HepG2 (cell line): Measurements from ENCODE around the gene TSPAN31. TPM values are rescaled to one million over a fixed set of nuclear protein-coding genes. Genes with fewer than 3 reads are reported as not detected.

Experiments used
- ATAC-seq: fragments of 200-7000 bp; cut with Tn5 transposase; 3 replicates; pipeline ENCODE4 v1.9.1; 2020; ENCODE audit warnings: mild to moderate bottlenecking, moderate library complexity
- BruUV-seq: library from RNA; stranded (reverse); fragments of 400-500 nt; replicated peaks from 2 replicates; lab custom pipeline; 2021; lab: Mats Ljungman, UMichigan
- CTCF ChIA-PET: fragments of 300-600 bp; formaldehyde crosslinking; extraction: SDS; loops from one replicate; lab custom pipeline; 2021; ENCODE audit warnings: low total read pairs, inconsistent platforms, low intra/inter-chr PET ratio; lab: Yijun Ruan, JAX
- POLR2A ChIA-PET: fragments of 350-600 bp; sonication (Branson Sonifier 250); formaldehyde crosslinking; loops from one replicate; lab custom pipeline; 2020; ENCODE audit warnings: antibody characterized with exemption, inconsistent platforms; lab: Yijun Ruan, JAX
- DNase-seq: peaks from one replicate; pipeline ENCODE4 v3.0.0-alpha.2; 2015; ENCODE audit warnings: low spot score
- FAIRE-seq: peaks from 3 replicates; lab custom pipeline; 2011; peaks lifted over from hg19 to GRCh38; lab: Jason Lieb, UNC
- H2AFZ ChIP-seq: one replicate; pipeline ENCODE4 v1.6.1; 2011; ENCODE audit warnings: low read length, inconsistent platforms
- H3K27ac ChIP-seq: fragments of 300-600 bp; 3 replicates; pipeline ENCODE4 v1.8.0; 2011; ENCODE audit warnings: mixed run types, mild to moderate bottlenecking, mixed read lengths, low read length, inconsistent platforms; ENCODE audit not compliant: insufficient read depth; ENCODE audit errors: extremely low read length
- H3K27me3 ChIP-seq, 2 experiments: fragments of 200-600 bp in 1 of 2; 2 replicates in 1 of 2; 3 replicates in 1 of 2; pipeline versions ENCODE4 v1.6.0 to v1.8.0; 2011; ENCODE audit warnings: low read length in 2 of 2, mild to moderate bottlenecking in 2 of 2, moderate library complexity in 2 of 2, inconsistent platforms in 1 of 2; ENCODE audit not compliant: insufficient read depth in 2 of 2, control insufficient read depth in 1 of 2
- H3K36me3 ChIP-seq, 2 experiments: fragments of 200-600 bp in 1 of 2; replicated peaks in 1 of 2; 2 replicates in 1 of 2; 3 replicates in 1 of 2; pipeline versions ENCODE4 v1.5.1 to v1.8.0; 2011; ENCODE audit warnings: low read length in 2 of 2, inconsistent platforms in 1 of 2; ENCODE audit not compliant: insufficient read depth in 2 of 2, control insufficient read depth in 1 of 2
- H3K4me1 ChIP-seq: 2 replicates; pipeline ENCODE4 v1.5.1; 2012; ENCODE audit warnings: low read length, inconsistent platforms; ENCODE audit not compliant: insufficient read depth
- H3K4me2 ChIP-seq: 2 replicates; pipeline ENCODE4 v1.6.0; 2011; ENCODE audit warnings: low read depth, low read length, inconsistent platforms
- H3K4me3 ChIP-seq, 3 experiments: fragments of 200-600 bp in 1 of 3; sonication (generic), shearing (Covaris generic) in 1 of 3; replicated peaks in 1 of 3; 2 replicates each; pipeline ENCODE4 v1.5.1; 2011 to 2016; ENCODE audit warnings: low read length in 3 of 3, inconsistent platforms in 2 of 3, low read depth in 2 of 3, mild to moderate bottlenecking in 2 of 3, control low read depth in 1 of 3, mixed read lengths in 1 of 3; ENCODE audit not compliant: insufficient read depth in 1 of 3
- H3K79me2 ChIP-seq: one replicate; pipeline ENCODE4 v1.6.1; 2011; ENCODE audit warnings: low read length, inconsistent platforms; ENCODE audit not compliant: insufficient read depth
- H3K9ac ChIP-seq: 2 replicates; pipeline ENCODE4 v1.6.0; 2011; ENCODE audit warnings: mild to moderate bottlenecking, low read depth, low read length, inconsistent platforms; ENCODE audit not compliant: insufficient read depth
- H3K9me3 ChIP-seq: 2 replicates; pipeline ENCODE4 v1.5.1; 2012; ENCODE audit warnings: mild to moderate bottlenecking, low read length
- H4K20me1 ChIP-seq: 2 replicates; pipeline ENCODE4 v1.6.0; 2011; ENCODE audit warnings: inconsistent platforms, mild to moderate bottlenecking, low read length, moderate library complexity; ENCODE audit not compliant: insufficient read depth
- EHMT2 ChIP-seq: fragments of 200-600 bp; sonication (generic); IDR thresholded peaks from 2 replicates; pipeline ENCODE4 v1.7.0; 2017; ENCODE audit warnings: antibody characterized with exemption, low read depth, low read length, borderline replicate concordance
- IRF2 ChIP-seq: IDR thresholded peaks from 2 replicates; pipeline ENCODE4 v1.6.1; 2018; ENCODE audit warnings: missing genetic modification reagents, missing compliant biosample characterization
- MIER2 ChIP-seq: IDR thresholded peaks from 2 replicates; pipeline ENCODE4 v1.6.1; 2016; ENCODE audit warnings: missing biosample characterization, missing genetic modification reagents
- SALL1 ChIP-seq: sonication (generic); formaldehyde crosslinking; IDR thresholded peaks from 2 replicates; pipeline ENCODE4 v1.8.0; 2022; ENCODE audit warnings: mild to moderate bottlenecking, missing genetic modification reagents
- XBP1 ChIP-seq: sonication (generic); formaldehyde crosslinking; IDR thresholded peaks from 2 replicates; pipeline ENCODE4 v1.5.0; 2020; ENCODE audit warnings: missing genetic modification reagents
- ZFP1 ChIP-seq: IDR thresholded peaks from 2 replicates; pipeline ENCODE4 v1.6.1; 2016
- ZNF274 ChIP-seq: sonication (generic); formaldehyde crosslinking; IDR thresholded peaks from 2 replicates; pipeline ENCODE4 v1.5.1; 2020; ENCODE audit warnings: mild to moderate bottlenecking, missing genetic modification reagents
- ZNF329 ChIP-seq: sonication (generic); formaldehyde crosslinking; IDR thresholded peaks from 2 replicates; pipeline ENCODE4 v1.9.0; 2021; ENCODE audit warnings: low read depth, mild to moderate bottlenecking, missing genetic modification reagents
- ZNF598 ChIP-seq: sonication (generic); formaldehyde crosslinking; IDR thresholded peaks from 2 replicates; pipeline ENCODE4 v1.5.1; 2020; ENCODE audit warnings: mild to moderate bottlenecking, missing genetic modification reagents, borderline replicate concordance
- ZNF879 ChIP-seq: sonication (generic); formaldehyde crosslinking; IDR thresholded peaks from 2 replicates; pipeline ENCODE4 v1.8.1; 2023; ENCODE audit warnings: missing genetic modification reagents
- WGBS: methylation state at CpG from one replicate; pipeline ENCODE4 v1.1.6; 2017; ENCODE audit warnings: low lambda C conversion rate; 5-methylcytosine and 5-hydroxymethylcytosine counted together
- in situ Hi-C: cut with HindIII; loops from 2 replicates; pipeline ENCODE4 v1.10.0; 2017; ENCODE audit warnings: low pct_unique_long_range_greater_than_20kb; ENCODE audit not compliant: extremely low pct_ligation_motif_present
- intact Hi-C: fragments of 100-400 bp; cut with micrococcal nuclease; formaldehyde crosslinking; loops from one replicate; pipeline ENCODE4 v1.10.0; 2022; ENCODE audit not compliant: unreplicated experiment
- polyA plus RNA-seq, 8 experiments: library from polyadenylated mRNA; depleted of rRNA in 3 of 8; stranded (reverse) in 7 of 8; unstranded in 1 of 8; fragments of >200 nt; fragmentation: Illumina TruSeq in 4 of 8; extraction: Trizol in 4 of 8; gene quantifications; 2 replicates each; pipeline versions ENCODE4 v1.2.1 to v1.2.3, GENCODE V29; 2011 to 2016; ENCODE audit warnings: low read depth in 4 of 8, missing spikeins in 1 of 8, mixed read lengths in 1 of 8; ENCODE audit not compliant: insufficient read depth in 1 of 8
- total RNA-seq, 5 experiments: library from RNA; depleted of rRNA; stranded (reverse); fragments of >200 nt; fragmentation: Illumina TruSeq; extraction: Trizol; gene quantifications; 2 replicates each; pipeline ENCODE4 v1.2.3, GENCODE V29; 2016; ENCODE audit warnings: low read depth in 1 of 5
- TF ChIP-seq, protein P1 (sequence below), 2 experiments: IDR thresholded peaks; 2 replicates each; pipeline ENCODE4 v1.6.1; 2011 to 2012; ENCODE audit warnings: low read length in 2 of 2, borderline replicate concordance in 1 of 2, low read depth in 1 of 2, mild to moderate bottlenecking in 1 of 2, moderate library complexity in 1 of 2

The TSPAN31 gene
- total and polyA plus RNA-seq, 2 of the 13 experiments (the other 11 are each of a cell fraction or from before 2014, with no cell fraction given), result 10.4 to 24.6 TPM

DNA sequence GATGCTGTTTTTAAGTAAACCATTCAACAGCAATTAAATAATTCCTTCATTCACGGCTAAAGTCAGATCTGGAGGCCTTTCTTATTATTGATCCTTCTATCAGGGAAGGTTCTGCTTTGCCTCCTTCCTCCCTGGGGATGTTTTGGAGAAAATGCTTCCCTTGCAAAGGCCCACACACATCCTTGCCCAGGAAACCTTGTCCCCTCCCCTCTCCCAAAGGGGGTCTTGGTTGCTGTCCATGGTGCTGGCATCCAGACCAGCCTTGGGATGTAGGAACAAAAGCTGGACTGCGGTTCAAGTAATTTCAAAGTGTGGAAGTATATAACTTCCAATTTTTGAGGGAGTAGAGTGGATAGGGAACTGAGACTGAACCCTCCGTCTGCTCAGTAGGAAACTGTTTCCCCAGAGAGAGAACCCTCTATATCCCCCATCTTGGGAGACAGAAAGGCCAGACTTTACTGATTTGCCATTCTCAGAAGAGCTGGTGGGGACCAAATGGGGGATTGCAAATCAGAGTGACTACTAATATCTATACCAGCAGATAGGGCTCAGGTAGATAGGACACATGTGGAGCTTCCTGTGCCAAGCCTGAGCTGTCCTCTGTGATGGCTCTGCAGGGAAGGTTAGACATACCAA is 15.6 kb downstream of the TSPAN31 start:
- peaks cover 31% of the 10 kb centered on the region for H3K4me1 ChIP-seq
- H3K27me3 ChIP-seq, result peaks cover 0 to under 1% of the 10 kb centered on the region in 2 experiments; a peak in 1 of 5 replicates
- FAIRE-seq (no peak), DNase-seq (no peak), ATAC-seq (no peak)
- in situ Hi-C loops, result no loop called here
- no peaks in the 10 kb centered on the region for H3K9me3 ChIP-seq
- intact Hi-C loops, result no loop called here
- no peaks in the 10 kb centered on the region; a peak in 1 of 5 replicates for H3K36me3 ChIP-seq
- no peak overlapping the region for H2AFZ ChIP-seq
- ChIA-PET POLR2A (interaction anchor here (0.9 to 3.5 kb wide), 2 partner anchors 8 to 12 kb away, joined by 3 to 11 read pairs; partner anchors contain the start of genes CDK4, EEF1AKMT3 and METTL1), CTCF (interaction anchor here (2.3 kb wide), 1 partner anchor 145 kb away, joined by 10 read pairs; no protein-coding TSS in a partner anchor)
- BruUV-seq, result no TSS peak
- no peak overlapping the region for H3K4me3 ChIP-seq
- H3K27ac ChIP-seq, result no peak overlapping the region
- no peak overlapping the region for H3K4me2 ChIP-seq
- H4K20me1 ChIP-seq, result no peaks in the 10 kb centered on the region
- H3K79me2 ChIP-seq, result peaks cover 3% of the 10 kb centered on the region
- no peak overlapping the region for H3K9ac ChIP-seq
- 0 out of 2 replicates have a peak, but pooled peaks have one; percentile 16 for TF ChIP-seq IRF2 (CRISPR knock-in tag)
- TF ChIP-seq ZNF329 (CRISPR knock-in tag), result no peak
- no peak for TF ChIP-seq ZFP1
- no peak for TF ChIP-seq XBP1 (CRISPR knock-in tag)
- 0 out of 2 replicates have a peak, but pooled peaks have one; percentile 15 for TF ChIP-seq SALL1 (CRISPR knock-in tag)
- TF ChIP-seq ZNF274 (CRISPR knock-in tag), result no peak
- TF ChIP-seq MIER2 (CRISPR knock-in tag), result peak; percentile 93
- no peak for TF ChIP-seq ZNF879 (CRISPR knock-in tag)
- no peak for TF ChIP-seq ZNF598 (CRISPR knock-in tag)
- TF ChIP-seq, protein P1, sequence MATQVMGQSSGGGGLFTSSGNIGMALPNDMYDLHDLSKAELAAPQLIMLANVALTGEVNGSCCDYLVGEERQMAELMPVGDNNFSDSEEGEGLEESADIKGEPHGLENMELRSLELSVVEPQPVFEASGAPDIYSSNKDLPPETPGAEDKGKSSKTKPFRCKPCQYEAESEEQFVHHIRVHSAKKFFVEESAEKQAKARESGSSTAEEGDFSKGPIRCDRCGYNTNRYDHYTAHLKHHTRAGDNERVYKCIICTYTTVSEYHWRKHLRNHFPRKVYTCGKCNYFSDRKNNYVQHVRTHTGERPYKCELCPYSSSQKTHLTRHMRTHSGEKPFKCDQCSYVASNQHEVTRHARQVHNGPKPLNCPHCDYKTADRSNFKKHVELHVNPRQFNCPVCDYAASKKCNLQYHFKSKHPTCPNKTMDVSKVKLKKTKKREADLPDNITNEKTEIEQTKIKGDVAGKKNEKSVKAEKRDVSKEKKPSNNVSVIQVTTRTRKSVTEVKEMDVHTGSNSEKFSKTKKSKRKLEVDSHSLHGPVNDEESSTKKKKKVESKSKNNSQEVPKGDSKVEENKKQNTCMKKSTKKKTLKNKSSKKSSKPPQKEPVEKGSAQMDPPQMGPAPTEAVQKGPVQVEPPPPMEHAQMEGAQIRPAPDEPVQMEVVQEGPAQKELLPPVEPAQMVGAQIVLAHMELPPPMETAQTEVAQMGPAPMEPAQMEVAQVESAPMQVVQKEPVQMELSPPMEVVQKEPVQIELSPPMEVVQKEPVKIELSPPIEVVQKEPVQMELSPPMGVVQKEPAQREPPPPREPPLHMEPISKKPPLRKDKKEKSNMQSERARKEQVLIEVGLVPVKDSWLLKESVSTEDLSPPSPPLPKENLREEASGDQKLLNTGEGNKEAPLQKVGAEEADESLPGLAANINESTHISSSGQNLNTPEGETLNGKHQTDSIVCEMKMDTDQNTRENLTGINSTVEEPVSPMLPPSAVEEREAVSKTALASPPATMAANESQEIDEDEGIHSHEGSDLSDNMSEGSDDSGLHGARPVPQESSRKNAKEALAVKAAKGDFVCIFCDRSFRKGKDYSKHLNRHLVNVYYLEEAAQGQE (IDR thresholded peaks at IDR 0.05; ENCODE audit: borderline replicate concordance in 1 of 2, low read depth in 1 of 2, low read length in 2 of 2), result peak; percentile 73 to 95
- peak; percentile 58; the same call in 1 of the 2 replicates for TF ChIP-seq EHMT2
- WGBS, result 84% methylated on average over 3 of the region's 3 CpGs
